H9 (cell line): Measurements from ENCODE around the gene RIMBP2. TPM values are rescaled to one million over a fixed set of nuclear protein-coding genes. Genes with fewer than 3 reads are reported as not detected.

Source experiments
- DNase-seq: peaks from one replicate; pipeline ENCODE4 v3.0.0-alpha.2; 2017
- H2AFZ ChIP-seq: one replicate; pipeline ENCODE4 v1.6.1; 2013; ENCODE audit warnings: mild to moderate bottlenecking, low read length, control low read depth, moderate library complexity
- H2AK5ac ChIP-seq: 2 replicates; pipeline ENCODE4 v1.6.1; 2013; ENCODE audit warnings: low read length, control low read depth, mixed read lengths; ENCODE audit not compliant: insufficient read length
- H2BK120ac ChIP-seq: one replicate; pipeline ENCODE4 v1.6.1; 2013; ENCODE audit warnings: low read depth, mild to moderate bottlenecking, low read length, control low read depth, inconsistent platforms; ENCODE audit not compliant: poor library complexity, severe bottlenecking
- H2BK12ac ChIP-seq: 2 replicates; pipeline ENCODE4 v1.6.1; 2013; ENCODE audit warnings: low read length, control low read depth, mixed read lengths, low read depth; ENCODE audit not compliant: insufficient read length
- H2BK15ac ChIP-seq: 2 replicates; pipeline ENCODE4 v1.6.1; 2013; ENCODE audit warnings: low read depth, low read length, control low read depth
- H2BK20ac ChIP-seq: one replicate; pipeline ENCODE4 v1.6.1; 2013; ENCODE audit warnings: low read depth, mild to moderate bottlenecking, low read length, control low read depth, inconsistent platforms; ENCODE audit not compliant: poor library complexity, severe bottlenecking
- H2BK5ac ChIP-seq: 2 replicates; pipeline ENCODE4 v1.6.1; 2013; ENCODE audit warnings: low read length, control low read depth, mixed read lengths; ENCODE audit not compliant: insufficient read length
- H3K14ac ChIP-seq: 2 replicates; pipeline ENCODE4 v1.6.1; 2013; ENCODE audit warnings: low read length, control low read depth; ENCODE audit not compliant: insufficient read depth
- H3K18ac ChIP-seq: 2 replicates; pipeline ENCODE4 v1.6.1; 2013; ENCODE audit warnings: low read depth, mild to moderate bottlenecking, mixed read lengths, low read length, control low read depth; ENCODE audit not compliant: insufficient read length
- H3K23ac ChIP-seq: 2 replicates; pipeline ENCODE4 v1.6.1; 2013; ENCODE audit warnings: low read length, control low read depth, mixed read lengths, low read depth; ENCODE audit not compliant: insufficient read length
- H3K23me2 ChIP-seq: 2 replicates; pipeline ENCODE4 v1.6.1; 2013; ENCODE audit warnings: low read depth, mild to moderate bottlenecking, mixed read lengths, low read length, control low read depth; ENCODE audit not compliant: insufficient read length, poor library complexity, severe bottlenecking
- H3K27ac ChIP-seq: 2 replicates; pipeline ENCODE4 v1.5.1; 2013; ENCODE audit warnings: low read length, control low read depth, mixed read lengths, low read depth; ENCODE audit not compliant: insufficient read length
- H3K27me3 ChIP-seq: 2 replicates; pipeline ENCODE4 v1.6.1; 2013; ENCODE audit warnings: low read length, control low read depth, inconsistent platforms; ENCODE audit not compliant: insufficient read depth
- H3K4ac ChIP-seq: 2 replicates; pipeline ENCODE4 v1.6.1; 2013; ENCODE audit warnings: low read depth, mild to moderate bottlenecking, control low read depth, inconsistent platforms, low read length, moderate library complexity
- H3K4me1 ChIP-seq: 2 replicates; pipeline ENCODE4 v1.6.1; 2013; ENCODE audit warnings: low read length, control low read depth, inconsistent platforms; ENCODE audit not compliant: insufficient read depth
- H3K4me2 ChIP-seq: 2 replicates; pipeline ENCODE4 v1.6.1; 2013; ENCODE audit warnings: low read length, control low read depth, mixed read lengths; ENCODE audit not compliant: insufficient read length, insufficient read depth
- H3K56ac ChIP-seq: 2 replicates; pipeline ENCODE4 v1.6.1; 2013; ENCODE audit warnings: low read depth, mild to moderate bottlenecking, mixed read lengths, low read length, control low read depth; ENCODE audit not compliant: insufficient read length
- H3K79me1 ChIP-seq: 2 replicates; pipeline ENCODE4 v1.6.1; 2013; ENCODE audit warnings: low read depth, mild to moderate bottlenecking, moderate library complexity, low read length, control low read depth, inconsistent platforms; ENCODE audit not compliant: insufficient read depth, poor library complexity, severe bottlenecking
- H3K79me2 ChIP-seq: 2 replicates; pipeline ENCODE4 v1.6.1; 2013; ENCODE audit warnings: low read length, control low read depth, inconsistent platforms; ENCODE audit not compliant: insufficient read depth
- H3K9ac ChIP-seq: 2 replicates; pipeline ENCODE4 v1.6.1; 2013; ENCODE audit warnings: low read length, control low read depth, mixed read lengths; ENCODE audit not compliant: insufficient read length; ENCODE audit errors: extremely low read depth
- H3K9me3 ChIP-seq: one replicate; pipeline ENCODE4 v1.6.1; 2013; ENCODE audit warnings: low read depth, low read length, inconsistent platforms; ENCODE audit not compliant: control insufficient read depth
- H3T11ph ChIP-seq: one replicate; pipeline ENCODE4 v1.6.1; 2013; ENCODE audit warnings: mild to moderate bottlenecking, low read length, control low read depth, inconsistent platforms
- H4K20me1 ChIP-seq: one replicate; pipeline ENCODE4 v1.6.1; 2013; ENCODE audit not compliant: control insufficient read depth, insufficient read length, insufficient read depth
- H4K5ac ChIP-seq: 2 replicates; pipeline ENCODE4 v1.6.1; 2013; ENCODE audit warnings: low read depth, mild to moderate bottlenecking, mixed read lengths, low read length, control low read depth; ENCODE audit not compliant: insufficient read length
- H4K8ac ChIP-seq: replicated peaks from 2 replicates; pipeline ENCODE4 v1.6.1; 2013; ENCODE audit warnings: low read length, control low read depth, mixed read lengths, low read depth; ENCODE audit not compliant: insufficient read length
- H4K91ac ChIP-seq: 2 replicates; pipeline ENCODE4 v1.6.1; 2013; ENCODE audit warnings: low read depth, mild to moderate bottlenecking, moderate library complexity, mixed read lengths, low read length, control low read depth; ENCODE audit not compliant: insufficient read length
- H3K27ac Mint-ChIP-seq, 3 experiments: 2 replicates in 2 of 3; 3 replicates in 1 of 3; pipeline ENCODE4 v1.8.0; 2020 to 2021; ENCODE audit warnings: mixed read lengths in 3 of 3, mild to moderate bottlenecking in 1 of 3, moderate library complexity in 1 of 3
- H3K27me3 Mint-ChIP-seq: 2 replicates; pipeline ENCODE4 v1.8.0; 2021; ENCODE audit warnings: low read depth, mild to moderate bottlenecking, moderate library complexity, mixed read lengths
- H3K36me3 Mint-ChIP-seq, 3 experiments: 2 replicates in 2 of 3; 3 replicates in 1 of 3; pipeline ENCODE4 v1.8.0; 2020 to 2021; ENCODE audit warnings: low read depth in 3 of 3, mixed read lengths in 3 of 3; ENCODE audit not compliant: insufficient read depth in 1 of 3
- H3K4me1 Mint-ChIP-seq, 2 experiments: 2 replicates each; pipeline ENCODE4 v1.8.0; 2020; ENCODE audit warnings: mixed read lengths in 2 of 2
- H3K4me3 Mint-ChIP-seq, 2 experiments: 2 replicates in 1 of 2; 3 replicates in 1 of 2; pipeline ENCODE4 v1.8.0; 2020 to 2021; ENCODE audit warnings: mild to moderate bottlenecking in 2 of 2, mixed read lengths in 2 of 2, moderate library complexity in 1 of 2
- H3K9me3 Mint-ChIP-seq, 2 experiments: 2 replicates in 1 of 2; 3 replicates in 1 of 2; pipeline ENCODE4 v1.8.0; 2020; ENCODE audit warnings: mild to moderate bottlenecking in 2 of 2, mixed read lengths in 2 of 2, moderate library complexity in 1 of 2
- WGBS: extraction: QIAGEN DNeasy Blood & Tissue Kit; methylation state at CpG from one replicate; pipeline ENCODE4 v1.1.7; 2013; ENCODE audit warnings: missing lambda C conversion rate, low lambda C conversion rate, mixed read lengths; ENCODE audit not compliant: insufficient read length; ENCODE audit errors: extremely low coverage; 5-methylcytosine and 5-hydroxymethylcytosine counted together
- total RNA-seq: library from RNA; stranded (reverse); gene quantifications from 2 replicates; pipeline ENCODE4 v1.2.1, GENCODE V29; 2021
- TF ChIP-seq, protein P1 (sequence below): fragments of 200-600 bp; sonication (generic); conservative IDR thresholded peaks from 3 replicates; pipeline ENCODE4 v1.8.0; 2021; ENCODE audit warnings: antibody characterized with exemption, mild to moderate bottlenecking

The RIMBP2 gene
- total RNA-seq, 1 experiment from 2014 or later = 0.70 TPM

DNA sequence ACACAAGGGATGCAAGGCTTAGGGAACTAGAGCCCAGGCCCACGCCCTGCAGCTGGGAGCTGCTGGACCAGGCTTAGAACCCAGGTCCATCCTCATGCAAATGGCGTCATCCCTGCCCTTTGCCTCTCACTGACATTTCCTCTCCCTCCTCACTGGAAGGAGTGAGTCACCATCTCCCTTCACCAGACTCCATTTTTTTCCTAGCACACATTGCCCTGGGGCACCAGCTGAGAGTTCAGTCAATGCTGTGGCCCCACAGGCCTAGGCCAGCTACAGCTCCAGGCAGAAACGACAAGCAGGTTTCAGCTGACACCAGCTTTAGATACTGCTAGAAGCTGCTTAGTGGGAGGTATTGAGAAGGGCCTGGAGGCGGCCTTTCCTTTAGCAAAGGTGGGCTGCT, 98.9 kb downstream of the RIMBP2 start:
- peaks cover 0 to 2% (median 0%) of the 10 kb centered on the region in 3 experiments; a peak in 4 of 7 replicates for H3K36me3 Mint-ChIP-seq

More for the DNA sequence above, 98.9 kb downstream of the RIMBP2 start:
- no peaks in the 10 kb centered on the region for H3K9me3 ChIP-seq
- no peak overlapping the region for H2BK120ac ChIP-seq
- H3K4me1 ChIP-seq = no peaks in the 10 kb centered on the region
- H3K79me1 ChIP-seq = no peaks in the 10 kb centered on the region
- no CpG with 5 or more reads among the region's 4 CpGs for WGBS
- no peak overlapping the region for H2BK20ac ChIP-seq
- TF ChIP-seq, protein P1, sequence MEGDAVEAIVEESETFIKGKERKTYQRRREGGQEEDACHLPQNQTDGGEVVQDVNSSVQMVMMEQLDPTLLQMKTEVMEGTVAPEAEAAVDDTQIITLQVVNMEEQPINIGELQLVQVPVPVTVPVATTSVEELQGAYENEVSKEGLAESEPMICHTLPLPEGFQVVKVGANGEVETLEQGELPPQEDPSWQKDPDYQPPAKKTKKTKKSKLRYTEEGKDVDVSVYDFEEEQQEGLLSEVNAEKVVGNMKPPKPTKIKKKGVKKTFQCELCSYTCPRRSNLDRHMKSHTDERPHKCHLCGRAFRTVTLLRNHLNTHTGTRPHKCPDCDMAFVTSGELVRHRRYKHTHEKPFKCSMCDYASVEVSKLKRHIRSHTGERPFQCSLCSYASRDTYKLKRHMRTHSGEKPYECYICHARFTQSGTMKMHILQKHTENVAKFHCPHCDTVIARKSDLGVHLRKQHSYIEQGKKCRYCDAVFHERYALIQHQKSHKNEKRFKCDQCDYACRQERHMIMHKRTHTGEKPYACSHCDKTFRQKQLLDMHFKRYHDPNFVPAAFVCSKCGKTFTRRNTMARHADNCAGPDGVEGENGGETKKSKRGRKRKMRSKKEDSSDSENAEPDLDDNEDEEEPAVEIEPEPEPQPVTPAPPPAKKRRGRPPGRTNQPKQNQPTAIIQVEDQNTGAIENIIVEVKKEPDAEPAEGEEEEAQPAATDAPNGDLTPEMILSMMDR = no peak
- Mint-ChIP-seq H3K27ac (no peak overlapping the region), H3K27me3 (peaks cover 8% of the 10 kb centered on the region), H3K4me1 (peaks cover 7 to 9% of the 10 kb centered on the region in 2 experiments; a peak in 3 of 4 replicates), H3K4me3 (no peak overlapping the region), H3K9me3 (peaks cover 0 to 4% of the 10 kb centered on the region in 2 experiments; a peak in 1 of 5 replicates)
- H2BK12ac ChIP-seq = no peak overlapping the region
- no peak overlapping the region for H3K27ac ChIP-seq
- no peak overlapping the region for H3K56ac ChIP-seq
- H2BK15ac ChIP-seq = no peak overlapping the region
- no peak overlapping the region for H3K4me2 ChIP-seq
- H2AK5ac ChIP-seq = no peak overlapping the region
- no peak overlapping the region for H2AFZ ChIP-seq
- H3K9ac ChIP-seq = no peak overlapping the region
- no peaks in the 10 kb centered on the region for H3K23me2 ChIP-seq
- H4K20me1 ChIP-seq = no peaks in the 10 kb centered on the region
- no peak overlapping the region for H4K8ac ChIP-seq
- no peak overlapping the region; the same call in 1 of the 2 replicates for H3K14ac ChIP-seq
- H3K18ac ChIP-seq = no peak overlapping the region
- no peak overlapping the region for H4K5ac ChIP-seq
- H3K4ac ChIP-seq = no peak overlapping the region
- no peak overlapping the region for H2BK5ac ChIP-seq
- no peak overlapping the region for H4K91ac ChIP-seq
- H3K23ac ChIP-seq = no peak overlapping the region
- no peaks in the 10 kb centered on the region for H3K27me3 ChIP-seq
- no peak overlapping the region for H3T11ph ChIP-seq
- H3K79me2 ChIP-seq = no peaks in the 10 kb centered on the region
- DNase-seq = no peak
